Measurements from ENCODE around the gene DGCR2. TPM values are rescaled to one million over a fixed set of nuclear protein-coding genes. Genes with fewer than 3 reads are reported as not detected.

Gene DGCR2
- total RNA-seq, 1 donor from 2014 or later, result 64.4 TPM

GRCh38 chr22:19098157-19098556, 24.1 kb downstream of the DGCR2 start:
- H3K27ac Mint-ChIP-seq (ENCODE audit: unreplicated experiment), result no peak overlapping the region
- H3K36me3 Mint-ChIP-seq (ENCODE audit: unreplicated experiment), result peaks cover 6% of the 10 kb centered on the region
- DNase-seq (ENCODE audit: extremely low spot score, unreplicated experiment), result no peak
- no peak overlapping the region for H3K4me3 Mint-ChIP-seq (ENCODE audit: unreplicated experiment)
- H3K4me1 Mint-ChIP-seq (ENCODE audit: unreplicated experiment), result peaks cover 12% of the 10 kb centered on the region
- no peaks in the 10 kb centered on the region for H3K27me3 Mint-ChIP-seq (ENCODE audit: unreplicated experiment)
- H3K9me3 Mint-ChIP-seq (ENCODE audit: unreplicated experiment), result no peaks in the 10 kb centered on the region
- TF ChIP-seq CTCF (IDR thresholded peaks at IDR 0.05), result no peak

GRCh38 chr22:19097518-19097917, 24.7 kb downstream of the DGCR2 start:
- TF ChIP-seq CTCF (IDR thresholded peaks at IDR 0.05), result no peak
- Mint-ChIP-seq H3K27ac (ENCODE audit: unreplicated experiment) (no peak overlapping the region), H3K4me1 (ENCODE audit: unreplicated experiment) (peaks cover 10% of the 10 kb centered on the region), H3K9me3 (ENCODE audit: unreplicated experiment) (no peaks in the 10 kb centered on the region), H3K36me3 (ENCODE audit: unreplicated experiment) (peaks cover 6% of the 10 kb centered on the region), H3K4me3 (ENCODE audit: unreplicated experiment) (no peak overlapping the region), H3K27me3 (ENCODE audit: unreplicated experiment) (no peaks in the 10 kb centered on the region)
- no peak for DNase-seq (ENCODE audit: extremely low spot score, unreplicated experiment)

GRCh38 chr22:19096555-19096954, 25.7 kb downstream of the DGCR2 start:
- no peak for DNase-seq (ENCODE audit: extremely low spot score, unreplicated experiment)
- Mint-ChIP-seq H3K4me1 (ENCODE audit: unreplicated experiment) (peaks cover 10% of the 10 kb centered on the region), H3K9me3 (ENCODE audit: unreplicated experiment) (no peaks in the 10 kb centered on the region), H3K27ac (ENCODE audit: unreplicated experiment) (no peak overlapping the region), H3K27me3 (ENCODE audit: unreplicated experiment) (no peaks in the 10 kb centered on the region), H3K36me3 (ENCODE audit: unreplicated experiment) (peaks cover 6% of the 10 kb centered on the region), H3K4me3 (ENCODE audit: unreplicated experiment) (no peak overlapping the region)
- TF ChIP-seq CTCF (IDR thresholded peaks at IDR 0.05), result no peak

GRCh38 chr22:19094393-19094997, 27.7 kb downstream of the DGCR2 start:
- no peak overlapping the region for H3K27ac Mint-ChIP-seq (ENCODE audit: unreplicated experiment)
- H3K4me1 Mint-ChIP-seq (ENCODE audit: unreplicated experiment), result peaks cover 10% of the 10 kb centered on the region
- H3K36me3 Mint-ChIP-seq (ENCODE audit: unreplicated experiment), result peaks cover 6% of the 10 kb centered on the region
- DNase-seq (ENCODE audit: extremely low spot score, unreplicated experiment), result no peak
- no peak for TF ChIP-seq CTCF (IDR thresholded peaks at IDR 0.05)
- no peaks in the 10 kb centered on the region for H3K9me3 Mint-ChIP-seq (ENCODE audit: unreplicated experiment)
- no peaks in the 10 kb centered on the region for H3K27me3 Mint-ChIP-seq (ENCODE audit: unreplicated experiment)
- no peak overlapping the region for H3K4me3 Mint-ChIP-seq (ENCODE audit: unreplicated experiment)

- Mint-ChIP-seq H3K27ac (ENCODE audit: unreplicated experiment) (no peak overlapping the region), H3K9me3 (ENCODE audit: unreplicated experiment) (no peaks in the 10 kb centered on the region), H3K4me3 (ENCODE audit: unreplicated experiment) (no peak overlapping the region), H3K4me1 (ENCODE audit: unreplicated experiment) (peaks cover 4% of the 10 kb centered on the region), H3K36me3 (ENCODE audit: unreplicated experiment) (peaks cover 12% of the 10 kb centered on the region), H3K27me3 (ENCODE audit: unreplicated experiment) (no peaks in the 10 kb centered on the region)
- DNase-seq (ENCODE audit: extremely low spot score, unreplicated experiment), result no peak
- no peak for TF ChIP-seq CTCF (IDR thresholded peaks at IDR 0.05)
Observed at GRCh38 chr22:19092725-19093124, 29.5 kb downstream of the DGCR2 start.
